ENCODE data around the gene WDR93. TPM values are rescaled to one million over a fixed set of nuclear protein-coding genes. Genes with fewer than 3 reads are reported as not detected.
A peak's percentile ranks its signal among the peaks of the same experiment; 100 is the strongest.
"Not testable (repeated sequence)": the region's sequence is repeated elsewhere in the genome, so short reads cannot be mapped to it uniquely, and the experiment has no call there.

Gene WDR93
- total RNA-seq, 8 experiments from 2014 or later: 0.09 to 2.6 (median 0.24) TPM

- Histone ChIP-seq H3K27ac (no peak overlapping the region), H3K4me1 (replicated peaks in 1 of 2) (peaks cover 0 to 5% of the 10 kb centered on the region in 2 donors), H3K4me3 (peak overlapping the region in 2 of 5 donors; percentile 33 to 38)
- WGBS, 10 experiments: 60 to 100% (median 100%) methylated on average over 1 to 4 of the region's 14 CpGs; no CpG with 5 or more reads in 6 of the 10 experiments
- in situ Hi-C loops (cut with MboI; ENCODE audit: low pct_unique_long_range_greater_than_20kb in 2 of 9, low sequenced_read_pairs in 9 of 9, unreplicated experiment in 9 of 9): no loop called here
- ATAC-seq (replicated peaks in 6 of 8): no peak
Observed at GRCh38 chr15:89775815-89776214, 85.2 kb downstream of the WDR93 start.

GRCh38 chr15:89776274-89777072 lies 85.9 kb downstream of the WDR93 start, which contains the start of gene MESP2:
Gene MESP2 (plus strand): TSS chr15:89776332. CDS start chr15:89776358, 26 bp downstream.
- Histone ChIP-seq H3K4me1 (replicated peaks in 1 of 2) (peaks cover 0 to 5% of the 10 kb centered on the region in 2 donors), H3K4me3 (peak within 1 kb of the TSS; percentile 26 to 38 (median 31)), H3K27ac (peak within 1 kb of the TSS; percentile 45 to 64)
- WGBS, 10 experiments: 0% methylated on average over 4 of the region's 82 CpGs; no CpG with 5 or more reads in 9 of the 10 experiments
- ATAC-seq (replicated peaks in 6 of 8): peak; percentile 92 to 97 (median 96)
- in situ Hi-C loops (cut with MboI; ENCODE audit: low pct_unique_long_range_greater_than_20kb in 2 of 9, low sequenced_read_pairs in 9 of 9, unreplicated experiment in 9 of 9): no loop called here

GRCh38 chr15:89777073-89777751 lies 86.6 kb downstream of the WDR93 start:
- in situ Hi-C loops (cut with MboI; ENCODE audit: low pct_unique_long_range_greater_than_20kb in 2 of 9, low sequenced_read_pairs in 9 of 9, unreplicated experiment in 9 of 9): no loop called here
- 33 to 100% (median 92%) methylated on average over 1 to 9 of the region's 25 CpGs; no CpG with 5 or more reads in 4 of the 10 experiments for WGBS, 10 experiments

GRCh38 chr15:89777782-89778380 lies 87.3 kb downstream of the WDR93 start:
- 60 to 94% (median 80%) methylated on average over 2 to 5 of the region's 10 CpGs; no CpG with 5 or more reads in 6 of the 10 experiments for WGBS, 10 experiments
- no peak overlapping the region for H3K4me3 ChIP-seq
- ATAC-seq (replicated peaks in 6 of 8): peak in 1 of 8 experiments; percentile 7
- no peak overlapping the region for H3K27ac ChIP-seq
- H3K4me1 ChIP-seq (replicated peaks in 1 of 2): peaks cover 0 to 5% of the 10 kb centered on the region in 2 donors
- in situ Hi-C loops (cut with MboI; ENCODE audit: low pct_unique_long_range_greater_than_20kb in 2 of 9, low sequenced_read_pairs in 9 of 9, unreplicated experiment in 9 of 9): no loop called here

More at GRCh38 chr15:89777073-89777751, 86.6 kb downstream of the WDR93 start:
- peak overlapping the region in 1 of 2 donors; percentile 64 for H3K27ac ChIP-seq
- H3K4me1 ChIP-seq (replicated peaks in 1 of 2): peaks cover 0 to 5% of the 10 kb centered on the region in 2 donors
- ATAC-seq (replicated peaks in 6 of 8): no peak
- no peak overlapping the region for H3K4me3 ChIP-seq

- in situ Hi-C loops (cut with MboI; ENCODE audit: low pct_unique_long_range_greater_than_20kb in 2 of 9, low sequenced_read_pairs in 9 of 9, unreplicated experiment in 9 of 9): no loop called here
- 0 to 94% (median 71%) methylated on average over 1 to 4 of the region's 4 CpGs; no CpG with 5 or more reads in 6 of the 10 experiments for WGBS, 10 experiments
- Histone ChIP-seq H3K4me1 (replicated peaks in 1 of 2) (peaks cover 0 to 5% of the 10 kb centered on the region in 2 donors), H3K27ac (no peak overlapping the region), H3K4me3 (no peak overlapping the region)
- ATAC-seq (replicated peaks in 6 of 8): no peak
Observed at GRCh38 chr15:89778861-89779260, 88.2 kb downstream of the WDR93 start.

- Histone ChIP-seq H3K4me1 (replicated peaks in 1 of 2) (peaks cover 0 to 5% of the 10 kb centered on the region in 2 donors), H3K4me3 (no peak overlapping the region), H3K27ac (no peak overlapping the region)
- 83 to 100% (median 89%) methylated on average over 1 to 6 of the region's 6 CpGs; no CpG with 5 or more reads in 3 of the 10 experiments for WGBS, 10 experiments
- in situ Hi-C loops (cut with MboI; ENCODE audit: low pct_unique_long_range_greater_than_20kb in 2 of 9, low sequenced_read_pairs in 9 of 9, unreplicated experiment in 9 of 9): no loop called here
- ATAC-seq (replicated peaks in 6 of 8): no peak
Observed at GRCh38 chr15:89780601-89781000, 90.0 kb downstream of the WDR93 start.

- Histone ChIP-seq H3K27ac (no peak overlapping the region), H3K4me3 (no peak overlapping the region), H3K4me1 (replicated peaks in 1 of 2) (peaks cover 0 to 5% of the 10 kb centered on the region in 2 donors)
- in situ Hi-C loops (cut with MboI; ENCODE audit: low pct_unique_long_range_greater_than_20kb in 2 of 9, low sequenced_read_pairs in 9 of 9, unreplicated experiment in 9 of 9): no loop called here
- no peak for ATAC-seq (replicated peaks in 6 of 8)
- WGBS, 10 experiments: 67 to 100% (median 82%) methylated on average over 1 to 6 of the region's 6 CpGs; no CpG with 5 or more reads in 4 of the 10 experiments
Observed at GRCh38 chr15:89781055-89781454, 90.4 kb downstream of the WDR93 start.

- Histone ChIP-seq H3K4me3 (no peak overlapping the region), H3K4me1 (replicated peaks in 1 of 2) (no peaks in the 10 kb centered on the region), H3K27ac (no peak overlapping the region)
- 53 to 94% (median 81%) methylated on average over 4 to 13 of the region's 15 CpGs for WGBS, 10 experiments
- in situ Hi-C loops (cut with MboI; ENCODE audit: low pct_unique_long_range_greater_than_20kb in 2 of 9, low sequenced_read_pairs in 9 of 9, unreplicated experiment in 9 of 9): no loop called here
- ATAC-seq (replicated peaks in 6 of 8): peak in 3 of 8 experiments; percentile 13 to 23 (median 13)
Observed at GRCh38 chr15:89781891-89782618, 91.4 kb downstream of the WDR93 start.

GRCh38 chr15:89782619-89782950 lies 92.0 kb downstream of the WDR93 start:
- 70 to 100% (median 86%) methylated on average over 3 to 6 of the region's 9 CpGs; no CpG with 5 or more reads in 2 of the 10 experiments for WGBS, 10 experiments
- ATAC-seq (replicated peaks in 6 of 8); in situ Hi-C loops (cut with MboI; ENCODE audit: low pct_unique_long_range_greater_than_20kb in 2 of 9, low sequenced_read_pairs in 9 of 9, unreplicated experiment in 9 of 9); H3K4me1 ChIP-seq (replicated peaks in 1 of 2); H3K27ac ChIP-seq; H3K4me3 ChIP-seq: not testable (repeated sequence)

GRCh38 chr15:89783111-89783860 lies 92.7 kb downstream of the WDR93 start:
- H3K4me1 ChIP-seq (replicated peaks in 1 of 2): no peaks in the 10 kb centered on the region
- H3K4me3 ChIP-seq: no peak overlapping the region
- in situ Hi-C loops (cut with MboI; ENCODE audit: low pct_unique_long_range_greater_than_20kb in 2 of 9, low sequenced_read_pairs in 9 of 9, unreplicated experiment in 9 of 9): no loop called here
- WGBS, 10 experiments: 5 to 90% (median 74%) methylated on average over 2 to 7 of the region's 14 CpGs; no CpG with 5 or more reads in 2 of the 10 experiments
- peak in 3 of 8 experiments; percentile 68 to 74 (median 71) for ATAC-seq (replicated peaks in 6 of 8)
- H3K27ac ChIP-seq: no peak overlapping the region

- peak in 3 of 8 experiments; percentile 2 to 9 (median 3) for ATAC-seq (replicated peaks in 6 of 8)
- in situ Hi-C loops (cut with MboI; ENCODE audit: low pct_unique_long_range_greater_than_20kb in 2 of 9, low sequenced_read_pairs in 9 of 9, unreplicated experiment in 9 of 9): no loop called here
- 0 to 100% (median 48%) methylated on average over 1 of the region's 15 CpGs; no CpG with 5 or more reads in 6 of the 10 experiments for WGBS, 10 experiments
- Histone ChIP-seq H3K4me1 (replicated peaks in 1 of 2) (no peaks in the 10 kb centered on the region), H3K27ac (no peak overlapping the region), H3K4me3 (no peak overlapping the region)
Observed at GRCh38 chr15:89783861-89784685, 93.5 kb downstream of the WDR93 start.

Data from motor neuron (in vitro differentiated cells).